HepG2 (cell line): ENCODE measurements around the gene E2F3. TPM values are rescaled to one million over a fixed set of nuclear protein-coding genes. Genes with fewer than 3 reads are reported as not detected.

Source experiments
- ATF4 ChIP-seq, 2 experiments: fragments of 450-650 bp in 1 of 2; sonication (generic) in 1 of 2; formaldehyde crosslinking; IDR thresholded peaks; 2 replicates each; pipeline versions ENCODE4 v1.5.0 to v1.8.0; 2020 to 2022; ENCODE audit warnings: mild to moderate bottlenecking in 1 of 2, missing genetic modification reagents in 1 of 2
- CHD4 ChIP-seq: fragments of 200-600 bp; sonication (generic); IDR thresholded peaks from 2 replicates; pipeline ENCODE4 v1.7.0; 2017; ENCODE audit warnings: mild to moderate bottlenecking, low read length, borderline replicate concordance
- DNMT1 ChIP-seq: sonication (generic); formaldehyde crosslinking; IDR thresholded peaks from 2 replicates; pipeline ENCODE4 v1.5.1; 2020; ENCODE audit warnings: mild to moderate bottlenecking, missing genetic modification reagents
- E2F1 ChIP-seq: sonication (generic); formaldehyde crosslinking; IDR thresholded peaks from 2 replicates; pipeline ENCODE4 v1.5.0; 2020; ENCODE audit warnings: missing genetic modification reagents
- EP300 ChIP-seq, 3 experiments: sonication (generic) in 1 of 3; formaldehyde crosslinking in 1 of 3; IDR thresholded peaks; 2 replicates each; pipeline versions ENCODE4 v1.5.1 to v1.6.1; 2011 to 2020; ENCODE audit warnings: low read depth in 2 of 3, low read length in 2 of 3, borderline replicate concordance in 1 of 3, improper control_type of control experiment in 1 of 3, mild to moderate bottlenecking in 1 of 3, missing genetic modification reagents in 1 of 3, moderate library complexity in 1 of 3
- FOXK1 ChIP-seq: sonication (generic); formaldehyde crosslinking; IDR thresholded peaks from 2 replicates; pipeline ENCODE4 v1.4.0; 2020; ENCODE audit warnings: low read depth, missing genetic modification reagents, borderline replicate concordance
- GABPA ChIP-seq, 2 experiments: IDR thresholded peaks; 2 replicates each; pipeline ENCODE4 v1.6.1; 2011 to 2016; ENCODE audit warnings: low read depth in 2 of 2, low read length in 1 of 2, missing biosample characterization in 1 of 2, missing genetic modification characterization in 1 of 2
- GATAD2A ChIP-seq: IDR thresholded peaks from 2 replicates; pipeline ENCODE4 v1.6.1; 2016
- HINFP ChIP-seq: sonication (generic); formaldehyde crosslinking; IDR thresholded peaks from 2 replicates; pipeline ENCODE4 v1.4.0; 2020; ENCODE audit warnings: low read depth, mild to moderate bottlenecking, missing genetic modification reagents
- HOXA7 ChIP-seq: sonication (generic); formaldehyde crosslinking; IDR thresholded peaks from 2 replicates; pipeline ENCODE4 v1.8.1; 2022; ENCODE audit warnings: mild to moderate bottlenecking, missing genetic modification reagents, moderate library complexity
- KDM6A ChIP-seq: IDR thresholded peaks from 2 replicates; pipeline ENCODE4 v1.6.1; 2016; ENCODE audit warnings: low read depth
- NFATC3 ChIP-seq: sonication (generic); formaldehyde crosslinking; IDR thresholded peaks from 2 replicates; pipeline ENCODE4 v1.5.1; 2020; ENCODE audit warnings: mild to moderate bottlenecking, missing genetic modification reagents
- ONECUT2 ChIP-seq: sonication (generic); formaldehyde crosslinking; IDR thresholded peaks from 2 replicates; pipeline ENCODE4 v1.4.0; 2020; ENCODE audit warnings: missing genetic modification reagents
- PRDM10 ChIP-seq: sonication (generic); formaldehyde crosslinking; IDR thresholded peaks from 2 replicates; pipeline ENCODE4 v1.4.0; 2020; ENCODE audit warnings: low read depth, missing genetic modification reagents
- TCF7L2 ChIP-seq: IDR thresholded peaks from 2 replicates; pipeline ENCODE4 v1.6.1; 2011; ENCODE audit warnings: mild to moderate bottlenecking, low read depth, low read length, moderate library complexity
- TRIM24 ChIP-seq: sonication (generic); formaldehyde crosslinking; IDR thresholded peaks from 2 replicates; pipeline ENCODE4 v1.8.0; 2022; ENCODE audit warnings: mild to moderate bottlenecking, missing genetic modification reagents
- XBP1 ChIP-seq: sonication (generic); formaldehyde crosslinking; IDR thresholded peaks from 2 replicates; pipeline ENCODE4 v1.5.0; 2020; ENCODE audit warnings: missing genetic modification reagents
- ZBTB42 ChIP-seq: sonication (generic); formaldehyde crosslinking; IDR thresholded peaks from 2 replicates; pipeline ENCODE4 v1.5.0; 2020; ENCODE audit warnings: mild to moderate bottlenecking, missing genetic modification reagents
- ZMYM3 ChIP-seq: sonication (generic); formaldehyde crosslinking; IDR thresholded peaks from 2 replicates; pipeline ENCODE4 v1.5.1; 2020; ENCODE audit warnings: mild to moderate bottlenecking, missing genetic modification reagents
- ZNF234 ChIP-seq: sonication (generic); formaldehyde crosslinking; conservative IDR thresholded peaks from 2 replicates; pipeline ENCODE4 v1.5.1; 2020; ENCODE audit warnings: mild to moderate bottlenecking, missing genetic modification reagents
- ZNF263 ChIP-seq: sonication (generic); formaldehyde crosslinking; IDR thresholded peaks from 2 replicates; pipeline ENCODE4 v1.4.0; 2020; ENCODE audit warnings: missing genetic modification reagents
- ZNF891 ChIP-seq: sonication (generic); formaldehyde crosslinking; IDR thresholded peaks from 2 replicates; pipeline ENCODE4 v1.5.0; 2020; ENCODE audit warnings: mild to moderate bottlenecking, missing genetic modification reagents
- polyA plus RNA-seq, 8 experiments: library from polyadenylated mRNA; depleted of rRNA in 3 of 8; stranded (reverse) in 7 of 8; unstranded in 1 of 8; fragments of >200 nt; fragmentation: Illumina TruSeq in 4 of 8; extraction: Trizol in 4 of 8; gene quantifications; 2 replicates each; pipeline versions ENCODE4 v1.2.1 to v1.2.3, GENCODE V29; 2011 to 2016; ENCODE audit warnings: low read depth in 4 of 8, missing spikeins in 1 of 8, mixed read lengths in 1 of 8; ENCODE audit not compliant: insufficient read depth in 1 of 8
- total RNA-seq, 5 experiments: library from RNA; depleted of rRNA; stranded (reverse); fragments of >200 nt; fragmentation: Illumina TruSeq; extraction: Trizol; gene quantifications; 2 replicates each; pipeline ENCODE4 v1.2.3, GENCODE V29; 2016; ENCODE audit warnings: low read depth in 1 of 5

The E2F3 gene
- total and polyA plus RNA-seq, 2 of the 13 experiments (the other 11 are each of a cell fraction or from before 2014, with no cell fraction given): 8.5 to 12.7 TPM

GRCh38 chr6:20534295-20535262 lies 132.9 kb downstream of the E2F3 start, which contains the start of gene CDKAL1 (continued):
- TF ChIP-seq GATAD2A (CRISPR knock-in tag) (peak; percentile 70), CHD4 (no peak), PRDM10 (no peak), KDM6A (CRISPR knock-in tag) (no peak), DNMT1 (CRISPR knock-in tag) (no peak), ZNF263 (CRISPR knock-in tag) (no peak; the same call in 1 of the 2 replicates), HOXA7 (no peak), ATF4 (CRISPR knock-in tag; IDR thresholded peaks at IDR 0.05) (peak in 1 of 2 experiments; percentile 57; a peak in 1 of 4 replicates), NFATC3 (CRISPR knock-in tag) (no peak), ONECUT2 (CRISPR knock-in tag) (no peak), ZNF891 (CRISPR knock-in tag) (no peak), GABPA (IDR thresholded peaks at IDR 0.05; ENCODE audit: low read depth, low read length) (no peak), GABPA (CRISPR knock-in tag; IDR thresholded peaks at IDR 0.05; ENCODE audit: low read depth) (peak; percentile 85), ZMYM3 (CRISPR knock-in tag) (peak; percentile 71; the same call in 1 of the 2 replicates), TRIM24 (CRISPR knock-in tag) (no peak), ZNF234 (CRISPR knock-in tag) (0 out of 2 replicates have a peak, but pooled peaks have one; percentile 44), TCF7L2 (no peak), HINFP (CRISPR knock-in tag) (no peak), ZBTB42 (no peak), E2F1 (peak; percentile 99), EP300 (IDR thresholded peaks at IDR 0.05; ENCODE audit: low read depth in 2 of 2, low read length in 2 of 2) (0 out of 4 replicates have a peak, but pooled peaks of 1 of the 2 experiments have one; percentile 38), EP300 (CRISPR knock-in tag; IDR thresholded peaks at IDR 0.05; ENCODE audit: borderline replicate concordance) (no peak), XBP1 (CRISPR knock-in tag) (no peak), FOXK1 (CRISPR knock-in tag) (peak; percentile 85; the same call in 1 of the 2 replicates)
